H1 (cell line): Measurements from ENCODE around the gene PDE5A. TPM values are rescaled to one million over a fixed set of nuclear protein-coding genes. Genes with fewer than 3 reads are reported as not detected.
A peak's percentile ranks its signal among the peaks of the same experiment; 100 is the strongest.

Source experiments
- CTCF ChIA-PET: fragments of 300-600 bp; sonication (Branson Sonifier 250); formaldehyde crosslinking; loops from one replicate; lab custom pipeline; 2021; ENCODE audit not compliant: partially characterized antibody; lab: Charles Lee
- POLR2A ChIA-PET: fragments of 300-600 bp; sonication (Branson Sonifier 250); formaldehyde crosslinking; loops from one replicate; lab custom pipeline; 2021; ENCODE audit warnings: inconsistent platforms; ENCODE audit not compliant: partially characterized antibody; lab: Charles Lee
- DNase-seq, 2 experiments: peaks; one replicate each; pipeline versions ENCODE4 v3.0.0 to v3.0.0-alpha.2; 2010 to 2022; ENCODE audit warnings: low spot score in 2 of 2, low read depth in 1 of 2, mixed read lengths in 1 of 2
- FAIRE-seq: peaks from 2 replicates; lab custom pipeline; 2011; peaks lifted over from hg19 to GRCh38; lab: Jason Lieb, UNC
- H2AFZ ChIP-seq: 2 replicates; pipeline ENCODE4 v1.8.1; 2012; ENCODE audit warnings: low read length, inconsistent platforms
- H2AK5ac ChIP-seq: 2 replicates; pipeline ENCODE4 v1.6.1; 2013; ENCODE audit warnings: low read depth, low read length
- H2BK120ac ChIP-seq: replicated peaks from 2 replicates; pipeline ENCODE3; 2013; ENCODE audit warnings: low read depth, low read length, inconsistent platforms
- H2BK12ac ChIP-seq: 2 replicates; pipeline ENCODE4 v1.6.1; 2013; ENCODE audit warnings: low read depth, low read length
- H2BK15ac ChIP-seq: 2 replicates; pipeline ENCODE4 v1.6.1; 2013; ENCODE audit warnings: low read length
- H2BK20ac ChIP-seq: 2 replicates; pipeline ENCODE4 v1.6.1; 2013; ENCODE audit warnings: low read length
- H2BK5ac ChIP-seq: 2 replicates; pipeline ENCODE4 v1.6.1; 2013; ENCODE audit warnings: low read depth, low read length
- H3K14ac ChIP-seq: 2 replicates; pipeline ENCODE4 v1.6.1; 2013; ENCODE audit warnings: inconsistent platforms; ENCODE audit not compliant: insufficient read length
- H3K18ac ChIP-seq: 2 replicates; pipeline ENCODE4 v1.6.1; 2013; ENCODE audit warnings: low read length; ENCODE audit errors: extremely low read depth
- H3K23ac ChIP-seq: 2 replicates; pipeline ENCODE4 v1.6.1; 2013; ENCODE audit warnings: inconsistent platforms; ENCODE audit not compliant: insufficient read length
- H3K23me2 ChIP-seq: 2 replicates; pipeline ENCODE4 v1.6.1; 2013; ENCODE audit warnings: low read depth, low read length
- H3K27ac ChIP-seq: 2 replicates; pipeline ENCODE4 v1.6.1; 2011; ENCODE audit warnings: low read depth, low read length, inconsistent platforms
- H3K27me3 ChIP-seq, 4 experiments: replicated peaks in 1 of 4; 1 replicate in 1 of 4; 2 replicates in 3 of 4; pipeline versions ENCODE4 v1.6.1 to v1.8.1; 2011 to 2013; ENCODE audit warnings: low read length in 3 of 4, mild to moderate bottlenecking in 3 of 4, inconsistent platforms in 2 of 4, mixed read lengths in 2 of 4, moderate library complexity in 1 of 4; ENCODE audit not compliant: control insufficient read depth in 3 of 4, insufficient read depth in 3 of 4; ENCODE audit errors: extremely low read depth in 1 of 4
- H3K36me3 ChIP-seq, 4 experiments: 2 replicates each; pipeline versions ENCODE4 v1.6.1 to v1.8.1; 2011 to 2013; ENCODE audit warnings: mild to moderate bottlenecking in 4 of 4, low read length in 3 of 4, moderate library complexity in 2 of 4, control low read depth in 1 of 4, inconsistent platforms in 1 of 4; ENCODE audit not compliant: insufficient read depth in 4 of 4, control insufficient read depth in 2 of 4
- H3K4ac ChIP-seq: replicated peaks from 2 replicates; pipeline ENCODE3; 2013; ENCODE audit warnings: low read length, low read depth, mixed read lengths, inconsistent platforms; ENCODE audit not compliant: insufficient read length
- H3K4me1 ChIP-seq, 4 experiments: replicated peaks in 1 of 4; 1 replicate in 1 of 4; 2 replicates in 3 of 4; pipeline versions ENCODE4 v1.6.1 to v1.8.1; 2011 to 2013; ENCODE audit warnings: low read length in 3 of 4, inconsistent platforms in 2 of 4, mixed read lengths in 1 of 4; ENCODE audit not compliant: insufficient read depth in 4 of 4, control insufficient read depth in 3 of 4
- H3K4me2 ChIP-seq, 2 experiments: 2 replicates each; pipeline versions ENCODE4 v1.6.1 to v1.8.1; 2011 to 2013; ENCODE audit warnings: low read depth in 2 of 2, low read length in 2 of 2, control low read depth in 1 of 2, inconsistent platforms in 1 of 2, mild to moderate bottlenecking in 1 of 2; ENCODE audit not compliant: insufficient read depth in 1 of 2
- H3K4me3 ChIP-seq, 4 experiments: fragments of 200-600, 300-600 bp in 1 of 4; sonication (generic), shearing (Covaris generic), sonication (Bioruptor Twin) in 1 of 4; 2 replicates each; pipeline versions ENCODE4 v1.5.1 to v1.8.1; 2011 to 2016; ENCODE audit warnings: low read length in 4 of 4, low read depth in 3 of 4, control low read depth in 2 of 4, inconsistent platforms in 2 of 4, mild to moderate bottlenecking in 2 of 4, mixed read lengths in 1 of 4, moderate library complexity in 1 of 4; ENCODE audit not compliant: insufficient read depth in 2 of 4; ENCODE audit errors: extremely low read depth in 1 of 4
- H3K56ac ChIP-seq: replicated peaks from 2 replicates; pipeline ENCODE3; 2013; ENCODE audit warnings: low read depth, mild to moderate bottlenecking, mixed read lengths, low read length, inconsistent platforms; ENCODE audit not compliant: insufficient read length
- H3K79me1 ChIP-seq: 2 replicates; pipeline ENCODE4 v1.6.1; 2013; ENCODE audit warnings: low read depth, low read length, control low read depth
- H3K79me2 ChIP-seq, 2 experiments: 2 replicates each; pipeline versions ENCODE4 v1.6.1 to v1.8.1; 2012 to 2013; ENCODE audit warnings: low read length in 2 of 2, mild to moderate bottlenecking in 2 of 2, inconsistent platforms in 1 of 2; ENCODE audit not compliant: insufficient read depth in 2 of 2, control insufficient read depth in 1 of 2
- H3K9ac ChIP-seq, 4 experiments: replicated peaks in 1 of 4; 1 replicate in 1 of 4; 2 replicates in 3 of 4; pipeline versions ENCODE4 v1.6.1 to v1.8.1; 2011 to 2013; ENCODE audit warnings: low read depth in 3 of 4, low read length in 3 of 4, control low read depth in 2 of 4, mild to moderate bottlenecking in 2 of 4, moderate library complexity in 2 of 4, inconsistent platforms in 1 of 4; ENCODE audit errors: extremely low read depth in 1 of 4
- H3K9me3 ChIP-seq, 2 experiments: 2 replicates each; pipeline versions ENCODE4 v1.6.1 to v1.8.1; 2012 to 2013; ENCODE audit warnings: mild to moderate bottlenecking in 2 of 2, moderate library complexity in 2 of 2, control low read depth in 1 of 2, inconsistent platforms in 1 of 2, low read depth in 1 of 2, low read length in 1 of 2, mixed read lengths in 1 of 2; ENCODE audit not compliant: insufficient read depth in 2 of 2
- H4K20me1 ChIP-seq, 2 experiments: replicated peaks in 1 of 2; 2 replicates each; pipeline versions ENCODE3 to v1.8.1; 2011 to 2013; ENCODE audit warnings: inconsistent platforms in 2 of 2, low read length in 2 of 2, mild to moderate bottlenecking in 1 of 2; ENCODE audit not compliant: insufficient read depth in 2 of 2, control insufficient read depth in 1 of 2
- H4K5ac ChIP-seq: 2 replicates; pipeline ENCODE4 v1.6.1; 2013; ENCODE audit warnings: low read length, low read depth, mixed read lengths, inconsistent platforms; ENCODE audit not compliant: insufficient read length
- H4K8ac ChIP-seq: 2 replicates; pipeline ENCODE4 v1.8.0; 2013; ENCODE audit warnings: mild to moderate bottlenecking, moderate library complexity, low read length, inconsistent platforms; ENCODE audit not compliant: insufficient read depth; ENCODE audit errors: extremely low read depth
- H4K91ac ChIP-seq: replicated peaks from 2 replicates; pipeline ENCODE3; 2013; ENCODE audit warnings: low read length, mixed read lengths, inconsistent platforms; ENCODE audit not compliant: insufficient read length
- MAFK ChIP-seq: IDR thresholded peaks from 2 replicates; pipeline ENCODE4 v1.6.1; 2012; ENCODE audit warnings: low read depth, mild to moderate bottlenecking, improper control_type of control experiment, low read length
- RAD21 ChIP-seq, 2 experiments: IDR thresholded peaks in 1 of 2; conservative IDR thresholded peaks in 1 of 2; 2 replicates each; pipeline ENCODE4 v1.6.1; 2011; ENCODE audit warnings: low read depth in 2 of 2, low read length in 2 of 2, improper control_type of control experiment in 1 of 2, inconsistent platforms in 1 of 2, mild to moderate bottlenecking in 1 of 2, moderate library complexity in 1 of 2
- WGBS, 2 experiments: shearing (Covaris generic) in 1 of 2; methylation state at CpG; one replicate each; pipeline versions ENCODE4 v1.1.6 to v1.1.7; 2013 to 2015; ENCODE audit warnings: low lambda C conversion rate in 2 of 2, mixed read lengths in 2 of 2, inconsistent platforms in 1 of 2, low coverage in 1 of 2, missing lambda C conversion rate in 1 of 2; ENCODE audit not compliant: insufficient replicate concordance in 2 of 2, insufficient coverage in 1 of 2, insufficient read length in 1 of 2; ENCODE audit errors: extremely low coverage in 1 of 2, missing lambda C conversion rate in 1 of 2; 5-methylcytosine and 5-hydroxymethylcytosine counted together
- polyA plus RNA-seq, 7 experiments: library from polyadenylated mRNA; depleted of rRNA in 3 of 7; stranded (reverse) in 5 of 7; unstranded in 2 of 7; fragments of >200 nt in 5 of 7; fragments of 200-250 nt in 2 of 7; gene quantifications; 1 replicate in 5 of 7; 2 replicates in 1 of 7; 4 replicates in 1 of 7; pipeline versions ENCODE4 v1.2.1 to v1.2.3, GENCODE V29; 2011 to 2013; ENCODE audit warnings: missing spikeins in 2 of 7, mixed read lengths in 2 of 7
- total RNA-seq: library from RNA; stranded (reverse); fragmentation: NEBNext Ultra II Directional; extraction: Animal tissue kit (Norgen Biotek cat#: 25700); gene quantifications from 2 replicates; pipeline ENCODE4 v1.2.1, GENCODE V29; 2021
- TF ChIP-seq, protein P1 (sequence below), 3 experiments: IDR thresholded peaks; 1 replicate in 2 of 3; 2 replicates in 1 of 3; pipeline versions ENCODE4 v1.5.1 to v1.6.1; 2011; ENCODE audit warnings: low read length in 3 of 3, mild to moderate bottlenecking in 3 of 3, inconsistent platforms in 2 of 3, low read depth in 1 of 3, moderate library complexity in 1 of 3; ENCODE audit not compliant: insufficient read depth in 1 of 3; ENCODE audit errors: control extremely low read depth in 1 of 3

PDE5A gene
- total and polyA plus RNA-seq, 2 of the 8 experiments (the other 6 are each of a cell fraction or from before 2014, with no cell fraction given), result 5.6 to 32.4 TPM

GRCh38 chr4:119490335-119490734, 138.3 kb downstream of the PDE5A start:
- H3K4me1 ChIP-seq, result no peaks in the 10 kb centered on the region
- H2BK20ac ChIP-seq, result no peak overlapping the region
- no peak overlapping the region for H3K9ac ChIP-seq
- H4K5ac ChIP-seq, result no peak overlapping the region
- H3K79me2 ChIP-seq, result no peaks in the 10 kb centered on the region
- no peak overlapping the region for H2BK12ac ChIP-seq
- H2BK15ac ChIP-seq, result no peak overlapping the region
- H2BK120ac ChIP-seq, result no peak overlapping the region
- H3K18ac ChIP-seq, result no peak overlapping the region
- H3K23ac ChIP-seq, result no peak overlapping the region
- no peak overlapping the region for H2AK5ac ChIP-seq
- H2AFZ ChIP-seq, result no peak overlapping the region
- H3K4me2 ChIP-seq, result no peak overlapping the region
- no peaks in the 10 kb centered on the region for H3K27me3 ChIP-seq
- H3K9me3 ChIP-seq, result peaks cover 0 to 7% of the 10 kb centered on the region in 2 experiments; a peak in 1 of 4 replicates
- no peak overlapping the region for H2BK5ac ChIP-seq
- H3K36me3 ChIP-seq, result peaks cover 0 to 16% (median 5%) of the 10 kb centered on the region in 4 experiments; a peak in 4 of 8 replicates
- peak; percentile 76 for FAIRE-seq
- WGBS, 2 experiments, result 77% methylated on average over 3 of the region's 3 CpGs; no CpG with 5 or more reads in 1 of the 2 experiments
- H3K56ac ChIP-seq, result no peak overlapping the region
- H3K14ac ChIP-seq, result no peak overlapping the region
- no peak overlapping the region for H3K4ac ChIP-seq
- POLR2A ChIA-PET, result no interaction called here
- H4K91ac ChIP-seq, result no peak overlapping the region
- TF ChIP-seq RAD21 (IDR thresholded peaks at IDR 0.05 in 1 of 2, conservative IDR thresholded peaks at IDR 0.05 in 1 of 2; ENCODE audit: low read depth in 2 of 2, low read length in 2 of 2) (peak; percentile 69 to 72), MAFK (no peak)
- TF ChIP-seq, protein P1, sequence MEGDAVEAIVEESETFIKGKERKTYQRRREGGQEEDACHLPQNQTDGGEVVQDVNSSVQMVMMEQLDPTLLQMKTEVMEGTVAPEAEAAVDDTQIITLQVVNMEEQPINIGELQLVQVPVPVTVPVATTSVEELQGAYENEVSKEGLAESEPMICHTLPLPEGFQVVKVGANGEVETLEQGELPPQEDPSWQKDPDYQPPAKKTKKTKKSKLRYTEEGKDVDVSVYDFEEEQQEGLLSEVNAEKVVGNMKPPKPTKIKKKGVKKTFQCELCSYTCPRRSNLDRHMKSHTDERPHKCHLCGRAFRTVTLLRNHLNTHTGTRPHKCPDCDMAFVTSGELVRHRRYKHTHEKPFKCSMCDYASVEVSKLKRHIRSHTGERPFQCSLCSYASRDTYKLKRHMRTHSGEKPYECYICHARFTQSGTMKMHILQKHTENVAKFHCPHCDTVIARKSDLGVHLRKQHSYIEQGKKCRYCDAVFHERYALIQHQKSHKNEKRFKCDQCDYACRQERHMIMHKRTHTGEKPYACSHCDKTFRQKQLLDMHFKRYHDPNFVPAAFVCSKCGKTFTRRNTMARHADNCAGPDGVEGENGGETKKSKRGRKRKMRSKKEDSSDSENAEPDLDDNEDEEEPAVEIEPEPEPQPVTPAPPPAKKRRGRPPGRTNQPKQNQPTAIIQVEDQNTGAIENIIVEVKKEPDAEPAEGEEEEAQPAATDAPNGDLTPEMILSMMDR (IDR thresholded peaks at IDR 0.05; ENCODE audit: control extremely low read depth in 1 of 3, insufficient read depth in 1 of 3, low read depth in 1 of 3, low read length in 3 of 3), result peak in 2 of 3 experiments; percentile 37 to 55; a peak in 2 of 4 replicates
- TF ChIP-seq, all 59 proteins: peak for 2
- Histone ChIP-seq H3K79me1 (no peaks in the 10 kb centered on the region), H4K8ac (no peak overlapping the region), H3K4me3 (no peak overlapping the region), H3K23me2 (no peaks in the 10 kb centered on the region), H3K27ac (no peak overlapping the region), H4K20me1 (no peaks in the 10 kb centered on the region)
- DNase-seq, result no peak
- CTCF ChIA-PET, result interaction anchor here (0.6 to 2.6 kb wide), 14 partner anchors 13 to 514 kb away, joined by 3 to 10 read pairs (median 5); partner anchors contain the start of gene PDE5A
